Glutamatergic neuron (in vitro differentiated cells): ENCODE measurements around the gene TMEM40. TPM values are rescaled to one million over a fixed set of nuclear protein-coding genes. Genes with fewer than 3 reads are reported as not detected.

Experiments
- DNase-seq: peaks from one replicate; pipeline ENCODE4 v3.0.0; 2022
- H3K27ac Mint-ChIP-seq: one replicate; pipeline ENCODE4 v1.8.0; 2020; ENCODE audit warnings: mild to moderate bottlenecking, mixed read lengths, inconsistent platforms; ENCODE audit not compliant: unreplicated experiment
- H3K27me3 Mint-ChIP-seq: one replicate; pipeline ENCODE4 v1.8.0; 2020; ENCODE audit warnings: mild to moderate bottlenecking, moderate library complexity, mixed read lengths, inconsistent platforms; ENCODE audit not compliant: unreplicated experiment
- H3K36me3 Mint-ChIP-seq: one replicate; pipeline ENCODE4 v1.8.0; 2020; ENCODE audit warnings: mild to moderate bottlenecking, mixed read lengths, inconsistent platforms; ENCODE audit not compliant: unreplicated experiment
- H3K4me1 Mint-ChIP-seq: one replicate; pipeline ENCODE4 v1.8.0; 2020; ENCODE audit warnings: mild to moderate bottlenecking, low read depth, mixed read lengths, inconsistent platforms; ENCODE audit not compliant: unreplicated experiment
- H3K4me3 Mint-ChIP-seq: one replicate; pipeline ENCODE4 v1.8.0; 2020; ENCODE audit warnings: mild to moderate bottlenecking, mixed read lengths, inconsistent platforms; ENCODE audit not compliant: unreplicated experiment
- H3K9me3 Mint-ChIP-seq: one replicate; pipeline ENCODE4 v1.8.0; 2020; ENCODE audit warnings: mild to moderate bottlenecking, moderate library complexity, mixed read lengths, inconsistent platforms; ENCODE audit not compliant: unreplicated experiment
- CTCF ChIP-seq: fragments of 200-600 bp; sonication (generic); IDR thresholded peaks from one replicate; pipeline ENCODE4 v1.5.0; 2021; ENCODE audit not compliant: partially characterized antibody, unreplicated experiment
- total RNA-seq: library from RNA; stranded (reverse); fragmentation: NEBNext Ultra II Directional; extraction: Animal tissue kit (Norgen Biotek cat#: 25700); gene quantifications from one replicate; pipeline ENCODE4 v1.2.1, GENCODE V29; 2021; ENCODE audit not compliant: unreplicated experiment

The TMEM40 gene
- total RNA-seq, 1 donor from 2014 or later, result not detected

GRCh38 chr3:12775226-12775625, 16.2 kb upstream of the TMEM40 start:
- Mint-ChIP-seq H3K27me3 (peaks cover 1% of the 10 kb centered on the region), H3K27ac (no peak overlapping the region), H3K4me3 (no peak overlapping the region), H3K9me3 (peaks cover 1% of the 10 kb centered on the region), H3K4me1 (no peaks in the 10 kb centered on the region), H3K36me3 (no peaks in the 10 kb centered on the region)
- no peak for TF ChIP-seq CTCF
- no peak for DNase-seq

DNA sequence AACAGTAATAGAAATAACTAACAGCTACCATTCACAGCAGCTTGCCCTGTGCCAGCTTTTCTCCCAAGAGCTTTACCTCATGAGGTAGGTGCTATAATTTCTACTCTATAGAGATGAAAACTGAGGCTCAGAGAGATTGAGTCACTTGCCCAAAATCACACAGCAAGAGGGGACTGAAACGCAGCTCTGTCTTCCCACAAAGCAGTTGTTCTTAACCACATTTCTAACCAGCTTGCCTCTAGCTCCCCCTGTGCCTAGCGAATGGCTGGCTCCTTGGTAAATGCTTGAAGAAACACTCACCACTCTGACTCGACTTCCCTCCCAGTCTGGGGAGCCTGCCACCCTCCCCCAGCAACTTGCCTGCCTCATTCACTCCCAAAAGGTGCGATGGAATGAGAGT, 15.6 kb upstream of the TMEM40 start:
- Mint-ChIP-seq H3K9me3 (peaks cover 1% of the 10 kb centered on the region), H3K4me1 (no peaks in the 10 kb centered on the region), H3K27me3 (peaks cover 1% of the 10 kb centered on the region), H3K4me3 (no peak overlapping the region), H3K27ac (no peak overlapping the region), H3K36me3 (no peaks in the 10 kb centered on the region)
- no peak for TF ChIP-seq CTCF
- DNase-seq, result no peak

- no peak overlapping the region for H3K4me3 Mint-ChIP-seq
Measured at GRCh38 chr3:12773710-12774086, 14.6 kb upstream of the TMEM40 start.

GRCh38 chr3:12773030-12773709, 14.1 kb upstream of the TMEM40 start:
- Mint-ChIP-seq H3K27ac (no peak overlapping the region), H3K4me1 (no peaks in the 10 kb centered on the region), H3K27me3 (peaks cover 3% of the 10 kb centered on the region), H3K9me3 (peaks cover 1% of the 10 kb centered on the region), H3K4me3 (no peak overlapping the region), H3K36me3 (no peaks in the 10 kb centered on the region)
- TF ChIP-seq CTCF, result no peak
- DNase-seq, result no peak

More at GRCh38 chr3:12773710-12774086, 14.6 kb upstream of the TMEM40 start:
- H3K9me3 Mint-ChIP-seq, result peaks cover 1% of the 10 kb centered on the region
- H3K4me1 Mint-ChIP-seq, result no peaks in the 10 kb centered on the region
- H3K27me3 Mint-ChIP-seq, result peaks cover 3% of the 10 kb centered on the region
- TF ChIP-seq CTCF, result no peak
- DNase-seq, result no peak
- no peaks in the 10 kb centered on the region for H3K36me3 Mint-ChIP-seq
- no peak overlapping the region for H3K27ac Mint-ChIP-seq

DNA sequence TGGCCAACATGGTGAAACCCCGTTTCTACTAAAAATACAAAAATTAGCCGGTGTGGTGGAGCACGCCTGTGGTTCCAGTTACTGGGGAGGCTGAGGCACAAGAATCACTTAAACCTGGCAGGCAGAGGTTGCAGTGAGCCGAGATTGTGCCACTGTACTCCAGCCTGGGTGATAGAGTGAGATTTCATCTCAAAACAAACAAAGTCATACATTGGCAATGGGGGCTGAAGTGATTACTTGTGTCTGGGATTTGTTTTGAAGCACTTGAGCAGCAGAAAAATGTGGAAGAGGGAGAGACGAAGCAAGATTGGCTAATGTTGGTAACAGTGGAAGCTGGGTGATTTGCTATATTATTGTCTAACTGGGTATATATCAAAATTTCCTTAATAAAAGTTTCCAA, 13.4 kb upstream of the TMEM40 start:
- H3K27me3 Mint-ChIP-seq, result peaks cover 9% of the 10 kb centered on the region
- TF ChIP-seq CTCF, result no peak
- no peak overlapping the region for H3K4me3 Mint-ChIP-seq
- DNase-seq, result no peak
- H3K4me1 Mint-ChIP-seq, result no peaks in the 10 kb centered on the region
- H3K27ac Mint-ChIP-seq, result no peak overlapping the region
- H3K9me3 Mint-ChIP-seq, result peaks cover 1% of the 10 kb centered on the region
- no peaks in the 10 kb centered on the region for H3K36me3 Mint-ChIP-seq
